Sigmoid colon (tissue), 4 donors: ENCODE results near the gene ATP2C1.

ENCODE experiments used
- CTCF ChIP-seq, 4 experiments: fragments of 450-650 bp in 3 of 4; fragments of 200-600 bp in 1 of 4; IDR thresholded peaks; one replicate each; pipeline ENCODE4 v1.5.1; 2016 to 2019; ENCODE audit warnings: antibody characterized with exemption in 4 of 4, mild to moderate bottlenecking in 3 of 4, moderate library complexity in 2 of 4
- EP300 ChIP-seq, 4 donors: sonication (generic); formaldehyde crosslinking; IDR thresholded peaks; one replicate each; pipeline ENCODE4 v1.6.1; 2017; ENCODE audit warnings: antibody characterized with exemption in 4 of 4
- POLR2A ChIP-seq, 2 donors: fragments of 450-650 bp; IDR thresholded peaks; one replicate each; pipeline ENCODE4 v1.6.1; 2016; ENCODE audit warnings: antibody characterized with exemption in 2 of 2, mild to moderate bottlenecking in 2 of 2, moderate library complexity in 2 of 2
- POLR2AphosphoS5 ChIP-seq, 4 donors: sonication (generic); formaldehyde crosslinking; IDR thresholded peaks; one replicate each; pipeline ENCODE4 v1.6.1; 2017; ENCODE audit warnings: antibody characterized with exemption in 4 of 4

- no peak for TF ChIP-seq CTCF (IDR thresholded peaks at IDR 0.05)
- TF ChIP-seq POLR2A (IDR thresholded peaks at IDR 0.05), result no peak
- peak in 3 of 4 donors; percentile 23 to 50 (median 28) for TF ChIP-seq POLR2AphosphoS5 (IDR thresholded peaks at IDR 0.05)
- no peak for TF ChIP-seq EP300 (IDR thresholded peaks at IDR 0.05)
These were observed 142.4 kb downstream of the ATP2C1 start for GRCh38 chr3:131036200-131036816.
